HG03354 (cell line): ENCODE results near the gene KRT76.

Source experiments
- ATAC-seq: cut with Tn5 transposase; IDR thresholded peaks from one replicate; pipeline ENCODE4 v1.9.1; 2021; ENCODE audit warnings: mild to moderate bottlenecking; ENCODE audit not compliant: unreplicated experiment, poor library complexity, severe bottlenecking

The KRT76 gene

DNA sequence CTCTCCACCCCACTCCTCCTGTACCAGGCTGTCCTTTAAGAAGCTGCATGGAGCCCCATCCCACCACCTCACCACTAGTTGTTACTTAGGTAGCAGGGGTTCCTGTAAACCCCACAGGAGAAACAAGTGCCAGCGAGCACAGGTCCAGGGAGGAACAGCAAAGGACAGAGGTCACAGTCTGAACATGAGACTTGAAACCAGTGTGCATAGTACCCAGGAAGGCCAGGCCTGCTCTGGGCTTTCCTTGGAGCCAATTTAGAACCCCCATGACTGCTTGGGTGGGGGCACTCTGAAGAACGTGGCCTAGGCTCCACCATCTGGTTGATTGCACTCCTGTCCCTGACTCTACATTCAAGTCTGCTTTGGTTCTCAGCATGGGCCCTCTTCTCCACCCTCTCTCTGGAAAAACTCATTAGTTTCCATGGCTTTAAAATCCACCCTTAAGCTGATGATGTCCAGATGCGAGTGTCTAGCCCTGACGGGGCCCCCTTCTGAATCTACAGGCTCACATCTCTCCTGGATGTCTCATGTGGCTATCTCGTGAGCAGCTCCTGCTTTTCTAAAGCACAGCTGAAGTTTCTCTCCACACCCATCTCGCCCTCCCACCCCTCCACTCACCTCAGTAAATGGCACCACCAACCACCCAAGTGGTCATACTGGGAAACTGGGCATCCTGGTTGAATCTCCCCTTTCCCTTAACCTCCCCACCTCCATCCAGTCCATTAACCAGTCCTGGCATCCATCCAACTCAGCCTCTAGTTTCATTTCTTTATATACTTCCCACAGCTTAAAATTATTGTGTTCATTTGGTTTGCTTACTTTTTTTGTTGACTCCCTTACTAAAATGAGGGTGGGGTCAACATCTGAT is 10.4 kb upstream of the KRT76 start:
- ATAC-seq = no peak

DNA sequence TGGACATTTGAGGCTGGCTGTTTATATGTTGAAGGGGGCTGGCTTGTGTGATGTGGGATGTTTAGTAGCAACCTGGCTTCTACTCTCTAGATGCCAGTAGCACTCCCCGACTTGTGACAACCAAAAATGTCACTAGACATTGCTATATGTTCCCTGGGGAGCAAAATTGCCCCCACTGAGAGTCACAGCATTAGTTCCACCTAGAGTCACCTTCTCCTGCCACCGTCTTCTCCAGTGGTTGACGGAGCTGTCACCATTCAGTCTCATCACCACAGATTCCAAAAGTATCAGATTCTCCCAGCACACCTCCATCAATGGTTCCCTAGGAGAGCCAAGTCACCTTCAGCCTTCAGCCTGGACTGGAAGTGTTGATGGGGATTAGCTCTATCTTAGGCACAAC is 7.8 kb upstream of the KRT76 start:
- no peak for ATAC-seq

DNA sequence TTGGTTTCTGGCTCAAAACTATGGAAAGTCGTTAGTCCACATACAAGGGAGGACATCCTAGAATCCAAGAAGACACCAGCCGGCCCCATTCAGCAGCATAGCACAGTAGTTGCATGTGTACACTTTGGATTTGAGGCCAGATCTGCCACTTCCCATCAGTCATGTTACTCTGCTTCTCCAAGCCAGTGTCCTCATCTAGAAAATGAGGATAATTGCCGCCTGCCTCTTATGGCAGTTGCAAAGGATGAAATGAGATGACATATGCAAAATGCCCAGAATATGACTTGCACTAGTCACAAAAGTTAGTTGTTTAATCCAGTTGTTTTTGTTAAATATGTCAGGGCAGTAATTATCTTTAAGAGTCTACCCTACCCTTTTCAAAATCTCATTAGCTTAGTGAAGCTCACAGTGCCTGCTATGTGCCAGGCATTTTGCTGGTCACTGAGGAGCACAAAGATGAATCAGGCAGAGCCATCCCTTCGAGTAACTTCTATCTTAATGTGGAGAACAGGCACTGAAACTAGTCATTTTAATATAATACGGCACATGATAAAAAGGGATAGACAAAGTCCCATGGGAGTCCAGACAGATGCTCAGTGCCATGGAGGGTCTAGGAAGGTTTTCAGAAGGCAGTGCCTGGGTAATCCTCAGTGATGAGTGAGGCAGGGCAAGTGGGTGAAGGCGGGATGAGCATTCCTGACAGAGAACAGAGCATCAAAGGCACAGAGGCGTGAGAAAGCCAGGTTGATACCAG is 6.6 kb upstream of the KRT76 start:
- ATAC-seq = no peak

DNA sequence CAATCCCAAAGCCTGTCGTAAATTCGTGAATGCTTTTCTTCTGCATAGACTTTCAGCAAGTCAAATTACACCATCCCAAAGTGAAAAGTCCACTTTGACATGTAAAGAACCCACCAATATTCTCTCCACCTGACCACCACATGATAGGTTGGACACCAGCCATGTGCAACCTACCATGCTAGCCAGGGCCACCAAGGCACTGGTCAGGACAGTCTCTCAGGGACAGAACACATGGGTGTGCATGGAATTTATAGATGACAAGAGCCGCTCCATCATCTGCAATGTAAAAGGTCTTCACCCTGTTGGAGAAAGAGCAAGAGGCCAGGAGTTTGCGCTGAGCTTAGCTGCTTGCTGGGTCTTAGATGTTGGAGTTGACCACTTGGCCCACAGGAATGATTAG is 5.4 kb upstream of the KRT76 start:
- no peak for ATAC-seq

DNA sequence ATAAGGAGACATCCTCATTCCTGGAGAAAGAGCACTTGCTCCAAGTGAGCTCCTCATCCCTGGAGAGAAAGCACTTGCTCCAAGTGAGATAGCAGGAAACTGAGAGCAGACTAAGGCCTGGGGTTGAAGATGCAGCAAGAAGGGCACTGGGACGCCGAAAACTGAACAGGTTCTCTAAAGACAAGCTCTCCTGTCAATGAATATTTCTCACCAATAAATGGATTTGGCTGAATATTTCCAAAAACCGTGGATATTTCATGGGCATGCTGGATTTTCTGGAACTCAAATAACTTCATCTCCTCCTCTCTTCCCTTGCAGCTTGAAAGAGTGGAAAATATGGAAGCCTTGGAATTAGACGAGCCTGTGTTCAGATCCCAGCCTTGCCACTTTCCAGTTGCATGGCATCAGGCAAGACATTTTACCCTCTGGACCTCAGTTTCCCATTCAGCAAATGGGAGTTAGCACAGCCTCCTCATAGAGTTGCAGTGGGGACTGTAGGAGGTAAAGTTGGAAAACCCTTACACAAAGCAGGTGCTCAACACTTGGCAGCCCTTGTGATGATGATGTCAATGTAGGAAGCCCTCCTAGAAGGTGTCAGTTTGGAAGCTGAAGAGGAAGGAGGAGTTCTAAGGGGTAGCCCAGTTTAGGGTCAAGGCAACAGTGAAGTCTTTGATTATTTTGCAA is 4.4 kb upstream of the KRT76 start:
- no peak for ATAC-seq

DNA sequence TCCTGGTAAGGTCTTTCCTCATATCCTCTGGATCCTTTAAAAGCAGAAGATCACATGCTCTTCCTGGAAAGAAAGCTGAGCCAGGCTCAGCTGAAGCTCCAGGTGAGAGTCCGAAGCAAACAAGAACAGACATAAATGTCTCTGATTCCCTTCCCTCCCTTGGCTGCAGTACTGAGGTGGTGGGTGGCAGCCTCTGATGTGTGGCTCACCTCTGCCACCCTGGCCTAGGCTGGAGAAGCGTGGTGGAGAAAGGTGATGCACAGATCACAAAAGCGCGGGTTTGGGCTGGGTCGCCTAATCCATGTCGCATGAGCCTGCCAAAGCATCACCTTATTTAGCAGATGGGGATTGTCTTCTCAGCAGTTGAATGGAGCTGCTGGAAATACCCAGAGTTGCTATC is 2.8 kb upstream of the KRT76 start:
- ATAC-seq = no peak

DNA sequence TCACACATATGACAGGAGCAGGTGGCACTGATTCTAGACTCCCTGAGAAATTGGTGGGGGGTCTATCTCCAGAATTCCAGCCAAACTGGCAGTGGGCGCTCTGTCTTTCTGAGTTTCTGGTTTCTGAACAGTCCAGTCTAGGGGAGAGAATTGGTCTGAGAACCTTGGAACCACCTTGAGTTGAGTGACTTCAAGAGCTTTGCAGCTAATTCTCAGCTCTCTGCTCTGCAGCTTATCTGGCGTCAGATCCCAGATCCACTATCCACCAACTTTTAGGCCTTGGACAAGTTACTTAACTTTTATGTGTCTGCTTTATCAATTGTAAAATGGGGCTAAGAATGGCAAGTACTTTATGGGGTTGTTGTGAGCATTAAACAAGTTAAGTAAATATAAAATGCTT is 1.7 kb upstream of the KRT76 start:
- ATAC-seq = no peak

DNA sequence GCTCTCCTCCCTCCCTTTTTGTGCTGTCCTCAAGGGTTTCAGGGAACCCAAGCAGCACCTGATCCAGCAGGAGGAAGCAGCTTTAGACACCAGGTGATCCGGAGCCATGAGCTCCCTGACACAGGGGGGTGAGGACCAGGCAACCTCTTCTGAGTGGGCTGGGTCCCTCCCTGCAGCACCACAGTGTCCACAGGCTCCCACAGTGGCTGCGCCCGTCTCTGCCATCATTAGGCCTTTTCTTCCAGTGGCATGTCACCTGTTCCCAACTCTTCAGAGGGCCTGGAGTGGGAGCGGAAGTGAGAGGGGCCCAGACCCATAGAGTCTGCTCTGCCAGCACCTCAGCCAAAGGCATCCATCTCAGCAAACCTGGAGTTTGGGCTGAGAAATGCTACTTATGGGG is 421 bp upstream of the KRT76 start:
- ATAC-seq = no peak

DNA sequence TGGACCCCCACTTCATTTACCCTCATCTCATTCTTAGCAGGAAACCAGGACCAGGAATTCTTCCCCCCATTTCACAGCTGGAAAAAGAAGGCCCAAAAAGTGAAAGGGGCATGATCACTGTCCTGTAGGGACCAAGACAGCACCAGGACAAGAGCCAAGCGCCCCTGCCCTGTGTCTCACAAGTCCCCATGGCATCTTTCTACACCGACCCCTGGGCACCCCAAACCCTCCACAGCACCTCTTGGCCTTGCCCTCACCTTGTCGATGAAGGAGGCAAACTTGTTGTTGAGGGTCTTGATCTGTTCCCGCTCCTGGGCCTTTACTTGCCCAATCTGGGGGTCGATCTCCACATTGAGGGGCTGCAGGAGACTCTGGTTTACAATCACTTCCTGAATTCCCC is 710 bp downstream of the KRT76 start:
- no peak for ATAC-seq

DNA sequence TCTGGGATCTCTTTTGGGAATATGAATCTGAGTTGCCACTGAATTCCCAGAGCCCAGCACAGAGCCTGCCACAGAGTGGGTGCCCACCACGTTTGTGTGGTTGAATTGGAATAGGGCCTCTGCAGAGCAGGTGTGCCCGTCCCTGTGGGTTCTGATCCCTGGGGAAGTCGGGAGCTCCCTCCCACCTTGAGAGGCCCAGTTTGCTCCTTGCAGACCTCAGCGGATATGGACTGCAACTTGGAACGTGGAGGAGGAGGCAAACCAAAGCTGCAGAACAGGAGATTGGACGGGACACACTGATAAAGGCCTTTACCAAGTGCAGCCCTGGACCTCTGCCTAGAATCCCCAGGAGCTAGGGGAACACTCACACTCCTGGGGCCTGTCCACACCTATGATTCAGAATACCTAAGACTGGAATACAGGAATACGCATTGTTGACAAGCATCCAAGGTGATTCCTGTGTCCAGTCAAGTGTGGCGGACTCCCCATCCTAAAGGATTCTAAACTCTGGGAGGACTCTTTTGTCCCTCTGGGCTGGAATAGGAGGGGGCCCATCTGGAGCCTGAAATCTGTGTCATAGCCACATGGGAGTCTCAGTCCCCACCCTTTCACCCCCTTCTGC is 2.4 kb downstream of the KRT76 start:
- ATAC-seq = no peak

DNA sequence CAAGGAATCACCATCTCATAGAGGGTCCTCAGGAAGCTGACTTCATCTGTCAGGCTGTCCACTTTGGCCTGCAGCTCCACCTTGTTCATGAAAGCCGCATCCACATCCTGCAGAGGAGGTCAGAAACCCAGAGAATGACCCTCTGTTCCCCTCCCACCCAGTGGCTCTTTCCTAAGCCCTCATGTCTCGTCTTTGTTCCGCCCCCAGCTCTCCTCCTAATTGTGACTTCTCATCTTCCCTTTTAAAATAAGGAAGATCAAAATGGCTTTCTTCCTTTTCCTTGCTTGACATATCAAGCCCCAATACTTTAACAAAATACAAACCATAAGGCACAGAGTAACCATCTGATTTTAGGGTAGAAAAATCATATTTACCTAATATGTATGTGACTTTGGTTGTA is 4.4 kb downstream of the KRT76 start:
- ATAC-seq = no peak

DNA sequence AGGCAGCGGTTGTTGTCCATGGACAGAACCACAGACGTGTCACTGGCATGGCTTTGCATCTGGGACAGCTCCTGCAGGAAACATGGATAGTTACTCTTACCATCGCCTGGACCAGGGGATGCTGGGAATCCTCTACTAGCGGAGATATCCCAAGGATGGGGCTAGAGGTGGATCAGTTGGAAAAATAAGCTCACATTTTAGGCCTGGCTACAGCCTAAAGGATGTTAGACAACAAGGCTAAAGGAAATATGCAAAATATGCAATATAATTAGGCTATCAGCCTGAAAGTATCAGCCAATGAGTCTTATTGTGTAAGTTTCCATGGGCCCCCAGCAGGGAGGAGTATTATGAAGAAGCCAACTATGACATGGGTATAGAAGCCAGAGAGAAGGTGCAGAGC is 5.0 kb downstream of the KRT76 start:
- ATAC-seq = no peak

DNA sequence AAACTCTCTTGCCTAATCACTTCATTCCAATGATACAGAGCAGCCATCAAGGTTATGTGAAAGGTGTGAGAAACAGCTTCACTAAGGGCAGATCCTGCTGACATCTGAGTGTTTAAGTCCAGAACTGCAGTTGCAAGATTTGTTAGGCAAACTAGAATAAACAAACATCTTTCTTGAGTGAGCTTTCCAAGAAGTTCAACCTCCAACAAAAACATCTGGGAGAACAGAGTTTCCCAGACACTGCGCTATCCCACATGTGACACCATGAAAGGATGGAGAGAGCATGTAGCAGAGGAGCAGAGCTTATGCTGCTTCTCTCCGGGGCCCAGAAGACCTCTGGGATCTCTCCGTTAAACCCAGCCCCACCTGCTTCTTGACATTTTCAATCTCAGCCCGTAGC is 5.6 kb downstream of the KRT76 start:
- no peak for ATAC-seq

DNA sequence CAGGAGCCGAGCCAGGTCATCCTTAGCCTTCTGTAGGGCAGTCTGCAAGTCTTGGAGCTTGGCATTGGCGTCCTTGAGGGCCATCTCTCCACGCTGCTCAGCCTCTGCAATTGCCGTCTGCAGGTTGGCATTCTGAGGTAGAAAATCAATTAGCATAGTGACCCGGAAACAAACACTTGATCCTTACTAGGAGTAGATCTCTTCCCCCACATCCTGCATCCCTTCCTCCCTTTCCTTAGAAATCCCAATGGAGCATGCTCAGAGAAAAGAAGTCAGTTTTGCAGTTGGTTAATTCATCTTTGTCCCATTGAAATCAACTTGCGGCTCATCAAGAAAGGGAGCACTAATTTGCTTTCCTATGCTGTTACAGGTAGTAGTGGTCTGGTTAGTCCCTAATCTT is 6.1 kb downstream of the KRT76 start:
- no peak for ATAC-seq

DNA sequence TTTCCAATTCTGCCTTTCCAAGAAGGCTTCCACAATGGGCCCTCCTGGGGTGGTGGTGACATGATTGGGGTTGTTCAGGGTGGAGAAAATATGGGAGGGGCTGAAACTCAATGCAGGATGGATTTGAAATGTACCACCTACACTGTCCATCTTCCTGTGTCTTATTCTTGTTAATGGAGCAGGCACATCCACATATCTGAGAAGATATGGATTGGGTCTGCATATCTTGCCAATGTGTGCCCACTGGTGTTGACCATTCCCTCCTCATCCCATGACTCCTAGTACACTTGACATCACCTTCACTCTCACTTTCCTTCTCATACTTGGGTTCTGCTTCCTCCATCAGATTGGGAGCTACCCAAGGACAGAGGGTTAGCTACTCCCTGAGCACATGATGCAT is 7.2 kb downstream of the KRT76 start:
- ATAC-seq = no peak

DNA sequence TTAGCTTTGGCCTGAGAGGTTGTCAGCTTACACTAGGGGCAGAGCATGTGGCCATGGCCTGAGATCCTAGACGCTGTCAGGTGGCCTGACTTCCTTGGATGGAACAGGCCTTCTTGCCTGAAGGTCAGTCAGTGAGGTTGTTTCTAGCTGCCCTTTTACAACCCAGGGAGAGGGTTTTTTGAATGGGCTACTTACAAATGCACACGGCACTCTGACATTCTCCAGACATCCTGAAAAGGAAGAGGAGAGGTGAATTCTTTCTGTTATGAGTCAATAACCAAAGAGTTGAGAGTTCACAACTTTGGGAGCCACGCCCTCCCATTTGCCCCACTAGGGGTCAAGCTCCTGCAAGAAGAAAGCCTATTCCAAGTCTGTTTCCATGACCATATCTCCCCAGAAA is 7.8 kb downstream of the KRT76 start:
- no peak for ATAC-seq

DNA sequence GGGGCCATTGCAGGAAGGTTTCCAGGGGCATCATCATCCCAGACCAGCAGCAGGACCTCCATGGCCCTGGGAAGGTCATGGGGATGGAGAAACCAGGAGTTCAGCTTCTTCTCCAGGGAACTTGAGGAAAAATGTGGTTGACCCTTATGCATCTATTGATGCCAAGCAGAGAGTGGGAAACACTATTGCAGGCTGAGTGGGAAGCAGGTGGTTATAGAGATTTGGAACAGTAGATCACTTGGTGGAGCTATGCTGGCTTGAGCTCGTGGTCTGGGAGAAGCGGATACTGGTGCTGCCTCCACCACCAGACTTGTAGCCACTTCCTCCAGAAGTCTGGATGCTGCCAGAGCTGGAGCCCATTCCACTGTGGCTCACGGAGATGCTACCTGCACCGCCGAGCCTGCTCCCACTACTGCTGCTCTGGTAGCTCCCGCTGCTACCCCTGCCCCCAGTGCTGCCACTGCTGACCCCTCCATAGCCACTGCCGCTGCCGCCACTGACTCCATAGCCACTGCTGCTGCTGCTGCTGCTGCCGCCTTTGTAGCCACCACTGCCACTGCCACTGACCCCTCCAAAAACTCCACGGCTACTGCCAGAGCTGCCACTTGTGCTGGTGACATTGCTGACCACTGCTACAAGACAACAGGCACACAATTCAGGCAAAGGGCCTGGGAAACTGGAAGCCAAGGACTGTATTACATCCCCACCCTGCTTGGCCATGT is 8.5 kb downstream of the KRT76 start:
- no peak for ATAC-seq

DNA sequence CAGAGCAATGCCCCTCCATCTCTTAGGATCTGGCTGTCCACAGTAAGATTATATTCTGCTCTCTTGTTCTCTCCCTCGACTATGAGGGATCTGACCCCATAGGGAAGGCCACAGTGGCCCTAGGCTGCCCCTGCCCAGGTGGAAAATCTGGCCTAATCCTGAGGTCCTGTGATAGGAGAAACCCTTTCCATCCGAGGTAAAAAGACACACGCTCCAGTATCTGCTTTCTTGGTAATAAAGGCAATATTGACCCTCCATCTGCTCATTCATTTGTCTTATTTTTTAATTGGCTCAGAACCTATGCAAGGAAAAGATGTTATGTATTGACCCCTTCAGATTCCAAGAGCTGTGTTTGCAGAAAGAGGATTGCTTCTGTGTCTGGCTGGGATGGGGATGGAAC is 9.7 kb downstream of the KRT76 start:
- ATAC-seq = no peak

DNA sequence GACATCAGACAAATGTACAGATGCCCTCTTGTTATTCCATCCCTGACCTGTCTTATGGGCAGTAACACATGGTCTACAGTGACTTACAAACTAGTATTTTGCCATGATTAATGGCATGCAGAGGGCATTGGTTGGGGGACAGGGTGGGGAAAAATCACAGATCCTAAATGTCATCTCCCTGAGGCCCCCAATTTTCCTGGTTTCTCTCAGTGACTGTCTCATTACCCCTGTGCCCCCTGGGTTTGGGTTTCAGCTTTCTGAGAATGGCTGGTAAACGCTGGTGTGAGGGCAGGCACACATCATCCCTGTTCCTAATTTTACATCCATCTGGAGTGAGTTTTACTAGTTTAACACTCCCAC is 10.1 kb downstream of the KRT76 start:
- no peak for ATAC-seq
